ENCODE results near the gene OXCT2. TPM values are rescaled to one million over a fixed set of nuclear protein-coding genes. Genes with fewer than 3 reads are reported as not detected.

The OXCT2 gene
- total RNA-seq, 5 donors from 2014 or later (not counting 1 experiment from before 2014, with no cell fraction given): 0.16 to 0.44 (median 0.28) TPM

- Mint-ChIP-seq H3K4me3 (no peak overlapping the region), H3K27ac (no peak overlapping the region), H3K27me3 (no peaks in the 10 kb centered on the region), H3K4me1 (no peaks in the 10 kb centered on the region), H3K9me3 (no peaks in the 10 kb centered on the region), H3K36me3 (peaks cover 38% of the 10 kb centered on the region)
- Histone ChIP-seq H3K36me3 (ENCODE audit: control insufficient read depth in 2 of 2, extremely low read depth in 1 of 2, insufficient read depth in 1 of 2, low read length in 1 of 2) (peaks cover 9 to 31% of the 10 kb centered on the region in 2 donors), H3K4me1 (ENCODE audit: control insufficient read depth in 1 of 2, extremely low read depth in 1 of 2, insufficient read depth in 2 of 2, low read length in 2 of 2) (no peaks in the 10 kb centered on the region), H3K27ac (ENCODE audit: low read length) (no peak overlapping the region), H3K27me3 (replicated peaks in 1 of 2; ENCODE audit: control insufficient read depth in 2 of 2, extremely low read depth in 1 of 2, insufficient read depth in 2 of 2, low read length in 1 of 2) (no peaks in the 10 kb centered on the region), H3K9me3 (no peaks in the 10 kb centered on the region), H3K4me3 (ENCODE audit: control insufficient read depth in 1 of 2, extremely low read depth in 1 of 2, low read length in 1 of 2) (no peak overlapping the region)
- ChIA-PET CTCF (no interaction called here), POLR2A (interaction anchor here in 1 of 2 donors (0.6 kb wide), 1 partner anchor 18 kb away, joined by 4 read pairs; no protein-coding TSS in a partner anchor)
- ATAC-seq (replicated peaks in 1 of 4): no peak
- 95% methylated on average over 13 of the region's 16 CpGs for WGBS (ENCODE audit: insufficient coverage)
- no peak for DNase-seq
Observed at GRCh38 chr1:39761557-39762260, 9.4 kb downstream of the OXCT2 start.

DNA sequence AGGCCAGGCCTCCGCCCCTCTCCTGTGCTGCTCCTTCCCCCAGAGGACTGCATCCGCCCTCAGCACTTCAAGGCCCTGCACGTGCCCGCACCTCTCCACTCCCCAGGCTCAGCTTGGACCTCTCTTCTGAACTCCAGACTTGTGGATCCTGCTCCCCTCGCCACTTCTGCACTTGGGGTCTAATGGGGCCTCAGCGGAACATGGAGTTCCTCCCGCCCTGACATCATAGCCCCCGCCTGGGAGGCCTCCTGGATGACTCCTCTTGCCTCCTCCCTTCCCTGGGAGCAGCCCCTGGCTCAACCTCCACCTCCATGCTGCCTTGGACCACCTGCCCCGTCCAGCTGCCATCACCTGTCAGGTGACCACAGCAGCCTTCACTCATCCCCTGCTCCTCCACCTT, 10.1 kb downstream of the OXCT2 start:
- Histone ChIP-seq H3K9me3 (no peaks in the 10 kb centered on the region), H3K4me3 (ENCODE audit: control insufficient read depth in 1 of 2, extremely low read depth in 1 of 2, low read length in 1 of 2) (no peak overlapping the region), H3K36me3 (ENCODE audit: control insufficient read depth in 2 of 2, extremely low read depth in 1 of 2, insufficient read depth in 1 of 2, low read length in 1 of 2) (peaks cover 10 to 35% of the 10 kb centered on the region in 2 donors), H3K27ac (ENCODE audit: low read length) (no peak overlapping the region), H3K4me1 (ENCODE audit: control insufficient read depth in 1 of 2, extremely low read depth in 1 of 2, insufficient read depth in 2 of 2, low read length in 2 of 2) (no peaks in the 10 kb centered on the region), H3K27me3 (replicated peaks in 1 of 2; ENCODE audit: control insufficient read depth in 2 of 2, extremely low read depth in 1 of 2, insufficient read depth in 2 of 2, low read length in 1 of 2) (no peaks in the 10 kb centered on the region)
- peaks cover 0 to 5% (median 0%) of the 10 kb centered on the region in 3 donors for H3K4me1 Mint-ChIP-seq
- ChIA-PET POLR2A (interaction anchor here in 1 of 2 donors (0.6 kb wide), 1 partner anchor 18 kb away, joined by 4 read pairs; no protein-coding TSS in a partner anchor), CTCF (no interaction called here)
- peaks cover 43% of the 10 kb centered on the region for H3K36me3 Mint-ChIP-seq
- no peak overlapping the region for H3K4me3 Mint-ChIP-seq
- H3K27me3 Mint-ChIP-seq: no peaks in the 10 kb centered on the region
- no peak for ATAC-seq (replicated peaks in 1 of 4)
- no peak overlapping the region for H3K27ac Mint-ChIP-seq
- whole genome bisulfite sequencing (ENCODE audit: insufficient coverage): 89% methylated on average over 9 of the region's 9 CpGs
- no peak for DNase-seq
- no peaks in the 10 kb centered on the region for H3K9me3 Mint-ChIP-seq

- Mint-ChIP-seq H3K4me3 (no peak overlapping the region), H3K9me3 (no peaks in the 10 kb centered on the region), H3K27me3 (no peaks in the 10 kb centered on the region), H3K36me3 (peaks cover 43% of the 10 kb centered on the region), H3K27ac (no peak overlapping the region), H3K4me1 (peaks cover 0 to 5% (median 0%) of the 10 kb centered on the region in 3 donors)
- ATAC-seq (replicated peaks in 1 of 4) (no peak), DNase-seq (no peak)
- ChIA-PET CTCF (no interaction called here), POLR2A (no interaction called here)
- no peaks in the 10 kb centered on the region for H3K9me3 ChIP-seq
- H3K4me3 ChIP-seq (ENCODE audit: control insufficient read depth in 1 of 2, extremely low read depth in 1 of 2, low read length in 1 of 2): no peak overlapping the region
- H3K27me3 ChIP-seq (replicated peaks in 1 of 2; ENCODE audit: control insufficient read depth in 2 of 2, extremely low read depth in 1 of 2, insufficient read depth in 2 of 2, low read length in 1 of 2): no peaks in the 10 kb centered on the region
- no peaks in the 10 kb centered on the region for H3K4me1 ChIP-seq (ENCODE audit: control insufficient read depth in 1 of 2, extremely low read depth in 1 of 2, insufficient read depth in 2 of 2, low read length in 2 of 2)
- peaks cover 10 to 42% of the 10 kb centered on the region in 2 donors for H3K36me3 ChIP-seq (ENCODE audit: control insufficient read depth in 2 of 2, extremely low read depth in 1 of 2, insufficient read depth in 1 of 2, low read length in 1 of 2)
- 95% methylated on average over 15 of the region's 16 CpGs for WGBS (ENCODE audit: insufficient coverage)
- no peak overlapping the region for H3K27ac ChIP-seq (ENCODE audit: low read length)
Observed at GRCh38 chr1:39760074-39761008, 10.8 kb downstream of the OXCT2 start.

DNA sequence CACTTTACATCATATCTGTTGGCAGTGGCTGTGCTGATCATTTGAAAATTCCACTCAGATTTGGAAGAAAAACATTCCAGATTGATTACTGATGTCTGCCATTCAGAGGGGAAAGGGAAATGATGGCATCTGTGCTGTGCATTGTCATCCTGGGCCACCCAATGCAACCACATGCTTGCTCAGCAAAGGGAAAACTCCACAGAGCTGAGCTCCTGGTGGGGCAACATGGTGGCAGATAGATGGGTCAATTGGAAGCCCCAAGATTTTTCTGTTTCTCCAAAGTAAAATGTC, 11.8 kb downstream of the OXCT2 start:
- Histone ChIP-seq H3K27me3 (replicated peaks in 1 of 2; ENCODE audit: control insufficient read depth in 2 of 2, extremely low read depth in 1 of 2, insufficient read depth in 2 of 2, low read length in 1 of 2) (no peaks in the 10 kb centered on the region), H3K36me3 (ENCODE audit: control insufficient read depth in 2 of 2, extremely low read depth in 1 of 2, insufficient read depth in 1 of 2, low read length in 1 of 2) (peaks cover 15 to 51% of the 10 kb centered on the region in 2 donors), H3K4me3 (ENCODE audit: control insufficient read depth in 1 of 2, extremely low read depth in 1 of 2, low read length in 1 of 2) (no peak overlapping the region), H3K27ac (ENCODE audit: low read length) (no peak overlapping the region), H3K4me1 (ENCODE audit: control insufficient read depth in 1 of 2, extremely low read depth in 1 of 2, insufficient read depth in 2 of 2, low read length in 2 of 2) (no peaks in the 10 kb centered on the region), H3K9me3 (no peaks in the 10 kb centered on the region)
- peaks cover 0 to 5% (median 0%) of the 10 kb centered on the region in 3 donors for H3K4me1 Mint-ChIP-seq
- no peak overlapping the region for H3K27ac Mint-ChIP-seq
- DNase-seq (no peak), ATAC-seq (replicated peaks in 1 of 4) (no peak)
- no peaks in the 10 kb centered on the region for H3K9me3 Mint-ChIP-seq
- H3K27me3 Mint-ChIP-seq: no peaks in the 10 kb centered on the region
- H3K36me3 Mint-ChIP-seq: peaks cover 43% of the 10 kb centered on the region
- H3K4me3 Mint-ChIP-seq: no peak overlapping the region
- POLR2A ChIA-PET: no interaction called here
- CTCF ChIA-PET: no interaction called here

DNA sequence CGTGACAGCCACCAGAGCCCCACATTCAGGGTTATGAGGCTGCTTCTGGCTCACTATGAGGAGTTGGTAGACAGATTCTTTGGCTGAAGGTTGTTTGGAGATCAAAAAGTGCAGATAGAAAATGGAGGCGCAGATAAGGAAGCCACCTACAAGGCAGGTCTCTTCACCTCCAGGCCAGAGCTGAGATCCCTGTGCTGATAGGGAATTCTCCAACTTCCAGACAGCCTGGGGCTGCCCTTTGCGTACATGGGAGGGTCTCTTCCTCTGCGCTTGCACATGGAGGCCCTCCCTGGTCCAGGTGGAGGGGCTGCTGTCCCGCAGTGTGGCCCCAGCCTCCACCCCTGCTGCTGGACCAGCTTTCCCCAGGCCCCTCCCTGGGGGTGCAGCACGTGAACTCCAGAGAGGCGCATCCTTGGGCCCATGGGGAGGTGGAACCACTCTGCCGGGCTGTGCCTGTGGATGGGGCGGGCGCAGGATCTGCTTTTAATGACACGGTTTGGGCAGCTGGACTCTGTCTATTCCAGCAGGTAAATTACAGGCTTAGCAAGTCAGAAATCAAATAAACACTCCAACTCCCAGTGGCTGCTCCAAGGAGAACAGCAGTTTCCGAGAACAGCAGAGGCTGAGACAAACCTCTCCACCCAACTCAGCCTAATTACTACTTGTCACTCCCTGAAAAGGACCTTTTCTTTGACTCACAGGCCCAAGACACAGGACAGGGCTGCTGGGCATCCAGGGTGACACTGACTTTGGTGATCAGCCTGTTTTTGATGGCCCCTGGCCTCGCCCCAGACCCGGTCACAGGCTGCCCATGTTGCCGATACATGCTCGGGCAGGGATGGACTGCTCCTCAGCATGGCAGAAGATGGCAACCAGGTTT, 12.4 kb downstream of the OXCT2 start:
- Mint-ChIP-seq H3K4me3 (no peak overlapping the region), H3K27me3 (no peaks in the 10 kb centered on the region), H3K36me3 (peaks cover 46% of the 10 kb centered on the region), H3K4me1 (peaks cover 0 to 5% (median 0%) of the 10 kb centered on the region in 3 donors), H3K9me3 (no peaks in the 10 kb centered on the region), H3K27ac (no peak overlapping the region)
- Histone ChIP-seq H3K27ac (ENCODE audit: low read length) (no peak overlapping the region), H3K36me3 (ENCODE audit: control insufficient read depth in 2 of 2, extremely low read depth in 1 of 2, insufficient read depth in 1 of 2, low read length in 1 of 2) (peaks cover 17 to 57% of the 10 kb centered on the region in 2 donors), H3K4me3 (ENCODE audit: control insufficient read depth in 1 of 2, extremely low read depth in 1 of 2, low read length in 1 of 2) (no peak overlapping the region), H3K4me1 (ENCODE audit: control insufficient read depth in 1 of 2, extremely low read depth in 1 of 2, insufficient read depth in 2 of 2, low read length in 2 of 2) (no peaks in the 10 kb centered on the region), H3K9me3 (no peaks in the 10 kb centered on the region), H3K27me3 (replicated peaks in 1 of 2; ENCODE audit: control insufficient read depth in 2 of 2, extremely low read depth in 1 of 2, insufficient read depth in 2 of 2, low read length in 1 of 2) (no peaks in the 10 kb centered on the region)
- 100% methylated on average over 12 of the region's 16 CpGs for WGBS (ENCODE audit: insufficient coverage)
- ATAC-seq (replicated peaks in 1 of 4): no peak
- ChIA-PET POLR2A (no interaction called here), CTCF (no interaction called here)
- no peak for DNase-seq

- CTCF ChIA-PET: no interaction called here
- Mint-ChIP-seq H3K4me3 (no peak overlapping the region), H3K36me3 (peaks cover 57% of the 10 kb centered on the region), H3K9me3 (no peaks in the 10 kb centered on the region), H3K27ac (no peak overlapping the region), H3K27me3 (no peaks in the 10 kb centered on the region), H3K4me1 (peaks cover 0 to 5% (median 0%) of the 10 kb centered on the region in 3 donors)
- POLR2A ChIA-PET: no interaction called here
- ATAC-seq (replicated peaks in 1 of 4): no peak
- Histone ChIP-seq H3K4me1 (ENCODE audit: control insufficient read depth in 1 of 2, extremely low read depth in 1 of 2, insufficient read depth in 2 of 2, low read length in 2 of 2) (no peaks in the 10 kb centered on the region), H3K4me3 (ENCODE audit: control insufficient read depth in 1 of 2, extremely low read depth in 1 of 2, low read length in 1 of 2) (no peak overlapping the region), H3K27me3 (replicated peaks in 1 of 2; ENCODE audit: control insufficient read depth in 2 of 2, extremely low read depth in 1 of 2, insufficient read depth in 2 of 2, low read length in 1 of 2) (no peaks in the 10 kb centered on the region), H3K27ac (ENCODE audit: low read length) (no peak overlapping the region), H3K9me3 (no peaks in the 10 kb centered on the region), H3K36me3 (ENCODE audit: control insufficient read depth in 2 of 2, extremely low read depth in 1 of 2, insufficient read depth in 1 of 2, low read length in 1 of 2) (peaks cover 20 to 69% of the 10 kb centered on the region in 2 donors)
- no peak for DNase-seq
- WGBS (ENCODE audit: insufficient coverage): 93% methylated on average over 3 of the region's 5 CpGs
Observed at GRCh38 chr1:39757501-39757900, 13.6 kb downstream of the OXCT2 start.
